Neuronal stem cell (in vitro differentiated cells): Measurements from ENCODE around the gene LRRC46.
A peak's percentile ranks its signal among the peaks of the same experiment; 100 is the strongest.

Experiments
- DNase-seq: peaks from one replicate; pipeline ENCODE4 v3.0.0-alpha.2; 2013; ENCODE audit warnings: low spot score
- H2AFZ ChIP-seq: one replicate; pipeline ENCODE4 v1.6.1; 2013; ENCODE audit warnings: mild to moderate bottlenecking, low read length, inconsistent platforms
- H2AK5ac ChIP-seq: 2 replicates; pipeline ENCODE4 v1.6.1; 2013; ENCODE audit warnings: low read depth, mild to moderate bottlenecking, inconsistent platforms, low read length, moderate library complexity, mixed read lengths
- H2BK120ac ChIP-seq: 2 replicates; pipeline ENCODE4 v1.6.1; 2013; ENCODE audit warnings: low read depth, mild to moderate bottlenecking, inconsistent platforms, low read length, moderate library complexity, mixed read lengths
- H2BK12ac ChIP-seq: one replicate; pipeline ENCODE4 v1.6.1; 2013; ENCODE audit warnings: low read length, inconsistent platforms
- H2BK15ac ChIP-seq: 2 replicates; pipeline ENCODE4 v1.6.1; 2013; ENCODE audit warnings: mild to moderate bottlenecking, low read length, inconsistent platforms, mixed read lengths
- H2BK5ac ChIP-seq: one replicate; pipeline ENCODE4 v1.6.1; 2013; ENCODE audit warnings: inconsistent platforms, mild to moderate bottlenecking, low read length, moderate library complexity
- H3K14ac ChIP-seq: one replicate; pipeline ENCODE4 v1.6.1; 2013; ENCODE audit warnings: low read length, inconsistent platforms
- H3K18ac ChIP-seq: 2 replicates; pipeline ENCODE4 v1.6.1; 2013; ENCODE audit warnings: low read length, inconsistent platforms
- H3K23ac ChIP-seq: 2 replicates; pipeline ENCODE4 v1.6.1; 2013; ENCODE audit warnings: low read depth, mild to moderate bottlenecking, mixed read lengths, low read length, inconsistent platforms; ENCODE audit not compliant: poor library complexity
- H3K27ac ChIP-seq: replicated peaks from 3 replicates; pipeline ENCODE4 v1.5.1; 2013; ENCODE audit warnings: low read length, inconsistent platforms
- H3K27me3 ChIP-seq, 3 experiments: 2 replicates each; pipeline ENCODE4 v1.6.1; 2013; ENCODE audit warnings: low read length in 3 of 3, mild to moderate bottlenecking in 2 of 3, inconsistent platforms in 1 of 3, low read depth in 1 of 3, mixed read lengths in 1 of 3, moderate library complexity in 1 of 3; ENCODE audit not compliant: control insufficient read depth in 3 of 3, insufficient read depth in 3 of 3
- H3K36me3 ChIP-seq, 2 donors: replicated peaks in 1 of 2; 2 replicates each; pipeline ENCODE4 v1.6.1; 2013; ENCODE audit warnings: low read length in 2 of 2; ENCODE audit not compliant: control insufficient read depth in 2 of 2, insufficient read depth in 2 of 2
- H3K4ac ChIP-seq: 2 replicates; pipeline ENCODE4 v1.6.1; 2013; ENCODE audit warnings: inconsistent platforms, mild to moderate bottlenecking, low read length, moderate library complexity
- H3K4me1 ChIP-seq, 2 donors: 1 replicate in 1 of 2; 2 replicates in 1 of 2; pipeline ENCODE4 v1.6.1; 2013; ENCODE audit warnings: low read length in 2 of 2, low read depth in 1 of 2; ENCODE audit not compliant: control insufficient read depth in 2 of 2, insufficient read depth in 1 of 2
- H3K4me2 ChIP-seq: one replicate; pipeline ENCODE4 v1.6.1; 2013; ENCODE audit warnings: mild to moderate bottlenecking, low read length, inconsistent platforms; ENCODE audit not compliant: insufficient read depth, poor library complexity, severe bottlenecking
- H3K4me3 ChIP-seq, 2 donors: 2 replicates each; pipeline ENCODE4 v1.5.1; 2013; ENCODE audit warnings: low read length in 2 of 2, mild to moderate bottlenecking in 2 of 2, inconsistent platforms in 1 of 2, moderate library complexity in 1 of 2
- H3K79me1 ChIP-seq: one replicate; pipeline ENCODE4 v1.6.1; 2013; ENCODE audit warnings: low read depth, mild to moderate bottlenecking, inconsistent platforms, low read length, moderate library complexity
- H3K9ac ChIP-seq: one replicate; pipeline ENCODE4 v1.6.1; 2013; ENCODE audit warnings: mild to moderate bottlenecking, low read depth, low read length, inconsistent platforms; ENCODE audit not compliant: poor library complexity
- H3K9me3 ChIP-seq, 2 donors: replicated peaks in 1 of 2; 2 replicates each; pipeline versions ENCODE3 to v1.6.1; 2013; ENCODE audit warnings: low read length in 2 of 2, mild to moderate bottlenecking in 2 of 2, inconsistent platforms in 1 of 2, low read depth in 1 of 2, mixed read lengths in 1 of 2, moderate library complexity in 1 of 2; ENCODE audit not compliant: control insufficient read depth in 2 of 2, insufficient read depth in 1 of 2
- H4K8ac ChIP-seq: one replicate; pipeline ENCODE4 v1.6.1; 2013; ENCODE audit warnings: low read depth, mild to moderate bottlenecking, inconsistent platforms, low read length, moderate library complexity
- H4K91ac ChIP-seq: one replicate; pipeline ENCODE4 v1.6.1; 2013; ENCODE audit warnings: low read length, low read depth, mild to moderate bottlenecking, inconsistent platforms; ENCODE audit not compliant: poor library complexity
- WGBS, 2 donors: extraction: QIAGEN DNeasy Blood & Tissue Kit; methylation state at CpG; one replicate each; pipeline ENCODE4 v1.1.7; 2013; ENCODE audit warnings: missing lambda C conversion rate in 2 of 2, mixed read lengths in 1 of 2; ENCODE audit not compliant: insufficient read length in 2 of 2, insufficient replicate concordance in 1 of 2; ENCODE audit errors: extremely low coverage in 2 of 2; 5-methylcytosine and 5-hydroxymethylcytosine counted together

LRRC46 gene

DNA sequence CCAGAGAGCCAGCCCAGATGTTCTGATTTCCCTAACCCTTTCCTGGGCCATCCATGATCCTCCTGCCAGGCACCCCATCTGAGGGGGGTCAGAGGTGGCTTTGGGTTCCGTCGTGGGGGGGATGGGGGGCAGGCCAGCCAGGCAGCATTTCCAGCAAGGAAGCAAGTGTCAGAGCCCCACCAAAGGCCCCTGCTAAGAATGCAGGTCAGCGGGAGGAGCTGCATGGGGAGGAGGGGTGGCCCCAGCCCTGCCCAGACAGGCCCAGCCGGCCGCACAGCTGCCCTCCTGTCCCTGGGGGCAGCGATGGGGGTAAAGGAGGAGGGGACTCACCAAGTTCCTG is 11.9 kb downstream of the LRRC46 start:
- H3K9ac ChIP-seq: no peak overlapping the region

DNA sequence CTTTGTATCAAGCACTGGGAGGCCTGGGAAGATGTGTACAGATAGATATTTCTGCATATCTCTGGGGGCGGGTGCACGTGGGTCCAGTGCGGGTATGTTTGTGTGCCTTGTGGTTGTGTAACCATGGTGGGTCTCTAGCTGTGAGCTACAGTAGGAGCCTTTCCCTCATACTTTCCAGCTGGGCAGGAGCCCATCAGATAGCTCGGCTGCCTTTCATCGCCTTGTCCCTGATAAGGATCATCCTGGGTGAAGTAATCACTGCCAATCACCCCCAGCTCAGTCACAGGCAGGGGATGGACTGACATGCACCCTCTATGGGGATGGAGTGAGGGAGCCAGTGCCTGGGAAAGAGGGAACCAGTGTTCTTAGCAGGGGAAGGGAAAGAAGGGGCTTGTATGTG is 12.8 kb downstream of the LRRC46 start:
- Histone ChIP-seq H3K27me3 (peaks cover 21 to 59% (median 49%) of the 10 kb centered on the region in 3 experiments), H3K9ac (no peak overlapping the region), H3K4me3 (no peak overlapping the region), H3K4me2 (no peak overlapping the region), H3K9me3 (peaks cover under 1 to 3% of the 10 kb centered on the region in 2 donors), H4K91ac (no peak overlapping the region), H3K23ac (peak overlapping the region; percentile 2), H3K18ac (no peak overlapping the region), H2BK12ac (no peak overlapping the region), H2BK15ac (no peak overlapping the region), H2BK120ac (no peak overlapping the region), H2BK5ac (no peak overlapping the region), H3K27ac (no peak overlapping the region), H2AK5ac (no peak overlapping the region), H4K8ac (no peak overlapping the region), H3K79me1 (peaks cover 9% of the 10 kb centered on the region), H2AFZ (no peak overlapping the region), H3K4ac (no peak overlapping the region), H3K4me1 (peaks cover 15 to 17% of the 10 kb centered on the region in 2 donors), H3K14ac (no peak overlapping the region), H3K36me3 (no peaks in the 10 kb centered on the region)
- no CpG with 5 or more reads among the region's 5 CpGs for WGBS, 2 donors
- DNase-seq: no peak

More for the DNA sequence above, 11.9 kb downstream of the LRRC46 start:
- DNase-seq: no peak
- peak overlapping the region; percentile 35 for H2AFZ ChIP-seq
- WGBS, 2 donors: no CpG with 5 or more reads among the region's 6 CpGs
- no peak overlapping the region for H3K4me3 ChIP-seq
- peaks cover 15 to 50% (median 40%) of the 10 kb centered on the region in 3 experiments for H3K27me3 ChIP-seq
- H3K18ac ChIP-seq: peak overlapping the region; percentile 73
- no peak overlapping the region for H3K27ac ChIP-seq
- peaks cover 15 to 17% of the 10 kb centered on the region in 2 donors for H3K4me1 ChIP-seq
- H4K8ac ChIP-seq: no peak overlapping the region
- peak overlapping the region; percentile 71 for H2AK5ac ChIP-seq
- H3K79me1 ChIP-seq: peaks cover 11% of the 10 kb centered on the region
- H3K9me3 ChIP-seq: no peaks in the 10 kb centered on the region
- H3K4ac ChIP-seq: no peak overlapping the region
- peaks cover 2 to 4% of the 10 kb centered on the region in 2 donors for H3K36me3 ChIP-seq
- peak overlapping the region; percentile 35 for H2BK15ac ChIP-seq
- no peak overlapping the region for H3K4me2 ChIP-seq
- no peak overlapping the region for H3K14ac ChIP-seq
- H3K23ac ChIP-seq: no peak overlapping the region
- no peak overlapping the region for H2BK12ac ChIP-seq
- no peak overlapping the region for H4K91ac ChIP-seq
- no peak overlapping the region for H2BK5ac ChIP-seq
- H2BK120ac ChIP-seq: no peak overlapping the region

- Histone ChIP-seq H3K4me3 (no peak overlapping the region), H3K23ac (no peak overlapping the region), H3K9me3 (peaks cover 3 to 4% of the 10 kb centered on the region in 2 donors), H2BK5ac (no peak overlapping the region), H3K9ac (no peak overlapping the region), H3K4ac (no peak overlapping the region), H2AK5ac (no peak overlapping the region), H2BK15ac (no peak overlapping the region), H4K8ac (no peak overlapping the region), H3K4me2 (no peak overlapping the region), H3K18ac (no peak overlapping the region), H3K27me3 (peaks cover 28 to 67% (median 57%) of the 10 kb centered on the region in 3 experiments), H2BK120ac (no peak overlapping the region), H3K4me1 (peaks cover 10 to 15% of the 10 kb centered on the region in 2 donors), H3K27ac (no peak overlapping the region), H4K91ac (no peak overlapping the region), H3K14ac (no peak overlapping the region), H2BK12ac (no peak overlapping the region), H3K36me3 (no peaks in the 10 kb centered on the region), H2AFZ (no peak overlapping the region), H3K79me1 (peaks cover 8% of the 10 kb centered on the region)
- no peak for DNase-seq
- WGBS, 2 donors: no CpG with 5 or more reads among the region's 4 CpGs
Measured at GRCh38 chr17:47844814-47845715, 13.6 kb downstream of the LRRC46 start.

DNA sequence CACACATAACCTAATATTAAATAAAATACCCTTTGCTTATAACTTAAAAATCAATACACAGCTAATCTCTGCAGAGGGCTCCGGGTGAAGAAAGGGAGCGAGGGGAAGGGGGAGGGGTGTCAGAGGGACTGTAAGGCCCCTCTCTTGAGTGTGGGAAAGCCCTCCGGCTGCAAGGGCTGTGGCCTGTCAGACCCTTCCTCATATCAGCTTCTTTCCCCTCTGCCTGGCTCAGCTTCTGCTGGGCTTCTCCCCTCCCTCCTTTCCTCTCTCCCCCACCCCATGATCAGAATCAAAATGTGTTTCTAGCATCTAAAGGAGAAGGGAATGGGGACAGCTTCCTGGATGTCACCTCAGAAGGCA is 14.2 kb downstream of the LRRC46 start:
- Histone ChIP-seq H2BK5ac (no peak overlapping the region), H3K14ac (no peak overlapping the region), H2AK5ac (no peak overlapping the region), H3K27ac (no peak overlapping the region), H3K27me3 (peaks cover 34 to 74% (median 64%) of the 10 kb centered on the region in 3 experiments), H3K36me3 (no peaks in the 10 kb centered on the region), H3K4ac (no peak overlapping the region), H3K4me3 (no peak overlapping the region), H2AFZ (peak overlapping the region; percentile 10), H4K8ac (no peak overlapping the region), H3K18ac (no peak overlapping the region), H3K4me1 (peaks cover 10 to 13% of the 10 kb centered on the region in 2 donors), H2BK15ac (no peak overlapping the region), H3K9me3 (peaks cover 3 to 4% of the 10 kb centered on the region in 2 donors), H3K79me1 (peaks cover 1% of the 10 kb centered on the region), H3K4me2 (no peak overlapping the region), H2BK120ac (no peak overlapping the region), H4K91ac (no peak overlapping the region), H3K23ac (no peak overlapping the region), H3K9ac (peak overlapping the region; percentile 7), H2BK12ac (no peak overlapping the region)
- WGBS, 2 donors: no CpG with 5 or more reads among the region's 3 CpGs
- no peak for DNase-seq
